Measurements from ENCODE around the gene IFI35.

DNA sequence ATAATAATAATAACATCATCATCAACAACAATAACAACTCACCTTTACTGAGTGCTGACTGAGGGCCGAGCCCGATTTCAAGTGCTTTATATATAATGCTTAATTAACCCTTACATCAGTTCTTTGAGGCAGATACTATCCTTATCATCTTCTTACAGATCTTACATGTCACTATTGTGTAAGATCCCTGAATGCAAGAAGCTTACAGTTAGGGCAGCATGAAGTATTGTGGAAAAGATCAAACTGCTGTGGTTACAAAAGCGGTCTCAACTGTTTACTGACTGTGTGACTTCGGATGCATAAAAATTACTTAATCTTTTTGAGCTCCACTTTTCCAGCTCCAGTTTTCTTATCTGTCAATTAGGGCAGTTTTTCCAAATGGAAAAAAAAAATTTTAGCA, 12.3 kb downstream of the IFI35 start:
- TF ChIP-seq ESRRA (CRISPR knock-in tag; IDR thresholded peaks at IDR 0.05; ENCODE audit: borderline replicate concordance) (no peak), ATF2 (CRISPR knock-in tag; IDR thresholded peaks at IDR 0.05; ENCODE audit: borderline replicate concordance, low read depth) (no peak)
- TF ChIP-seq, protein P1, sequence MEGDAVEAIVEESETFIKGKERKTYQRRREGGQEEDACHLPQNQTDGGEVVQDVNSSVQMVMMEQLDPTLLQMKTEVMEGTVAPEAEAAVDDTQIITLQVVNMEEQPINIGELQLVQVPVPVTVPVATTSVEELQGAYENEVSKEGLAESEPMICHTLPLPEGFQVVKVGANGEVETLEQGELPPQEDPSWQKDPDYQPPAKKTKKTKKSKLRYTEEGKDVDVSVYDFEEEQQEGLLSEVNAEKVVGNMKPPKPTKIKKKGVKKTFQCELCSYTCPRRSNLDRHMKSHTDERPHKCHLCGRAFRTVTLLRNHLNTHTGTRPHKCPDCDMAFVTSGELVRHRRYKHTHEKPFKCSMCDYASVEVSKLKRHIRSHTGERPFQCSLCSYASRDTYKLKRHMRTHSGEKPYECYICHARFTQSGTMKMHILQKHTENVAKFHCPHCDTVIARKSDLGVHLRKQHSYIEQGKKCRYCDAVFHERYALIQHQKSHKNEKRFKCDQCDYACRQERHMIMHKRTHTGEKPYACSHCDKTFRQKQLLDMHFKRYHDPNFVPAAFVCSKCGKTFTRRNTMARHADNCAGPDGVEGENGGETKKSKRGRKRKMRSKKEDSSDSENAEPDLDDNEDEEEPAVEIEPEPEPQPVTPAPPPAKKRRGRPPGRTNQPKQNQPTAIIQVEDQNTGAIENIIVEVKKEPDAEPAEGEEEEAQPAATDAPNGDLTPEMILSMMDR (IDR thresholded peaks at IDR 0.05), result no peak

All from WTC11 (cell line).